Esophagus squamous epithelium (tissue), 4 donors: Measurements from ENCODE around the gene STAMBP.

Experiments
- CTCF ChIP-seq, 6 experiments: fragments of 450-650 bp in 4 of 6; fragments of 200-600 bp in 2 of 6; sonication (generic) in 2 of 6; IDR thresholded peaks; one replicate each; pipeline ENCODE4 v1.5.1; 2016 to 2019; ENCODE audit warnings: antibody characterized with exemption in 6 of 6, mild to moderate bottlenecking in 4 of 6, moderate library complexity in 4 of 6
- POLR2A ChIP-seq, 4 donors: fragments of 450-650 bp; IDR thresholded peaks; one replicate each; pipeline ENCODE4 v1.6.1; 2017; ENCODE audit warnings: antibody characterized with exemption in 4 of 4, mild to moderate bottlenecking in 4 of 4, moderate library complexity in 3 of 4

DNA sequence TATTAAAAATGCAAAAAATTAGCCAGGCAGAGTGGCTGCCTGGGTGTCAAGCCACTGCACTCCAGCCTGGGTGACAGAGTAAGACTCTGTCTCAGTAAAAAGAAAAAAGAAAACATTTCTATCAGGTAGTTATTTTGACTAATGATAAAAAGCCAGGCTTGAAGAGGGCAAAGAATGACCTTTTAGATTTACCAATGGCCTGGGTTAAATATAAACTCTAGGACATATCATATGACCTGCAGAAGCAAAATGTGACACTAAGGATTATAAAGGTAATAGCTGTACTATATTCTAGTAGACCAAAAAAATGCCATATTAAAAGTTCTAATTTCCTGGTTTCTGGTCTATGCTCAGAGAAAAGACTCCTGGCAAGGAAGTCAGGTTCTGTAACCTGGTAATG, 16.1 kb upstream of the STAMBP start:
- TF ChIP-seq CTCF (IDR thresholded peaks at IDR 0.05) (no peak), POLR2A (IDR thresholded peaks at IDR 0.05) (no peak)
